HUES48 (cell line): ENCODE measurements around the gene HABP2.

ENCODE experiments used
- H3K27ac ChIP-seq: one replicate; pipeline ENCODE4 v1.7.0; 2013; ENCODE audit warnings: low read depth, low read length, inconsistent platforms
- H3K27me3 ChIP-seq: 2 replicates; pipeline ENCODE4 v1.6.1; 2013; ENCODE audit warnings: mild to moderate bottlenecking, low read length; ENCODE audit not compliant: control insufficient read depth, insufficient read depth
- H3K36me3 ChIP-seq: 2 replicates; pipeline ENCODE4 v1.6.1; 2013; ENCODE audit warnings: low read length; ENCODE audit not compliant: control insufficient read depth, insufficient read depth
- H3K4me1 ChIP-seq: 2 replicates; pipeline ENCODE4 v1.6.1; 2013; ENCODE audit warnings: mild to moderate bottlenecking, low read length; ENCODE audit not compliant: control insufficient read depth, insufficient read depth
- H3K4me3 ChIP-seq: 2 replicates; pipeline ENCODE4 v1.5.1; 2013; ENCODE audit warnings: mild to moderate bottlenecking, low read depth, low read length
- H3K9ac ChIP-seq: 2 replicates; pipeline ENCODE4 v1.6.1; 2013; ENCODE audit warnings: mild to moderate bottlenecking, low read depth, low read length, moderate library complexity
- H3K9me3 ChIP-seq: 2 replicates; pipeline ENCODE4 v1.6.1; 2013; ENCODE audit warnings: low read length; ENCODE audit not compliant: control insufficient read depth, insufficient read depth

HABP2 gene

GRCh38 chr10:113525713-113526112 lies 27.1 kb upstream of the HABP2 start:
- Histone ChIP-seq H3K4me1 (no peaks in the 10 kb centered on the region), H3K9ac (no peak overlapping the region), H3K36me3 (no peaks in the 10 kb centered on the region), H3K27me3 (peaks cover 9% of the 10 kb centered on the region), H3K9me3 (no peaks in the 10 kb centered on the region), H3K27ac (no peak overlapping the region), H3K4me3 (no peak overlapping the region)

DNA sequence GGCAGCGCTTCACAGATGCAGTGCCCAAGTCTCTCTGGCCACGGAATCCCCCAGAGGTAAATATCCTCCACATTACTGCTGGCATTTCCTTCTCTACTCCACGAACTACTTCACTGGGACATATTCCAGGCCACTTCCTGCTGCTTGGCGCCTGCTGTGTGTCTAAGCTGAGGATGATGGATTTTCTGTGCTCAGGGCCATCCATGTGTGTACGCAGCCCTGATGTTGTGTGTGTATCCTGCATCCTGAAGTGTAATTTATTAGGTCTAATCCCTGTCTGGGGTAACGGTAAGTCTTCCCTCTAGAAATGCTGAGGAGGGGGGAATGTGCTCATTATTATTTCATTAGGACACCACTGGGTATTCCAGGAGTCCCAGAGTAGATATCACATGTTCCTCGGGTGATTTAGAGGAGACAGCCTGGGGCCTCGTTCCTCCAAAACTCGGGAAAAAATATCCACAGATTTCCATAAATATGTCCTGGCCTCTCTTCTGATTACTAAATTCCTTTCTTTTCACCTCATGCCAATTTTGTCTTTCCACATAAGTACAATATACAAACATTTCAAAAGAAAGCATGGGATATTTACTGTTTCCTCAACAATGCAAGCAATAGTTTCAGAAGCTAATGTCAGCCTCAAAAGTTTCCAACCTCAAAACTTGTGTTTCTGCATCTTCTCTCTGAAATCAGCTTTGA lies 25.5 kb upstream of the HABP2 start:
- no peaks in the 10 kb centered on the region for H3K4me1 ChIP-seq
- H3K4me3 ChIP-seq, result no peak overlapping the region
- H3K27ac ChIP-seq, result no peak overlapping the region
- peaks cover 9% of the 10 kb centered on the region for H3K27me3 ChIP-seq
- H3K9ac ChIP-seq, result no peak overlapping the region
- H3K36me3 ChIP-seq, result no peaks in the 10 kb centered on the region
- H3K9me3 ChIP-seq, result no peaks in the 10 kb centered on the region

- peaks cover 9% of the 10 kb centered on the region for H3K27me3 ChIP-seq
- no peak overlapping the region for H3K27ac ChIP-seq
- H3K4me3 ChIP-seq, result no peak overlapping the region
- H3K36me3 ChIP-seq, result no peaks in the 10 kb centered on the region
- H3K9ac ChIP-seq, result no peak overlapping the region
- H3K9me3 ChIP-seq, result no peaks in the 10 kb centered on the region
- no peaks in the 10 kb centered on the region for H3K4me1 ChIP-seq
Measured at GRCh38 chr10:113528876-113529275, 24.0 kb upstream of the HABP2 start.

DNA sequence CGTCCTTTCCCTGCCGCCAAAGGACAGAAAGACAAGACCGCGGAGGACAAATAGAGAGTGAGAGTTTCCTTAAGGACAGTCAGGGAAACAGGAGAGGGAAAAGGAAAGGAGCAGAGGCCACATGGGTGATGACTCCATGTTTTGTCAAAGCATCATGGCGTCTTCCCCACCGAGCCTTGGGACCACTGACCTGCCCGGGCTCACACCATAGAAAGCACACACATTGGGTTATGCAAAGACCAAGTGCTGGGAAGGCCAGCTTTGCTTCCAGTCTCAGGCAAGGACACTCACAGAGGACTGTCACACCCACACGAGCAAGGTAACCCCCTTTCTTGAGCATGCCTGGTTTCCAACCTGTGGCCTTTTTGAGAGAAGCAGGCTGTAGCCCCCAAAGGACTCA lies 23.3 kb upstream of the HABP2 start:
- H3K9me3 ChIP-seq, result no peaks in the 10 kb centered on the region
- no peak overlapping the region for H3K9ac ChIP-seq
- no peak overlapping the region for H3K4me3 ChIP-seq
- H3K4me1 ChIP-seq, result no peaks in the 10 kb centered on the region
- H3K27ac ChIP-seq, result no peak overlapping the region
- peaks cover 9% of the 10 kb centered on the region for H3K27me3 ChIP-seq
- no peaks in the 10 kb centered on the region for H3K36me3 ChIP-seq

GRCh38 chr10:113530476-113530875 lies 22.4 kb upstream of the HABP2 start:
- no peak overlapping the region for H3K9ac ChIP-seq
- H3K9me3 ChIP-seq, result no peaks in the 10 kb centered on the region
- no peaks in the 10 kb centered on the region for H3K4me1 ChIP-seq
- H3K27ac ChIP-seq, result no peak overlapping the region
- no peaks in the 10 kb centered on the region for H3K36me3 ChIP-seq
- H3K27me3 ChIP-seq, result peaks cover 3% of the 10 kb centered on the region
- no peak overlapping the region for H3K4me3 ChIP-seq

DNA sequence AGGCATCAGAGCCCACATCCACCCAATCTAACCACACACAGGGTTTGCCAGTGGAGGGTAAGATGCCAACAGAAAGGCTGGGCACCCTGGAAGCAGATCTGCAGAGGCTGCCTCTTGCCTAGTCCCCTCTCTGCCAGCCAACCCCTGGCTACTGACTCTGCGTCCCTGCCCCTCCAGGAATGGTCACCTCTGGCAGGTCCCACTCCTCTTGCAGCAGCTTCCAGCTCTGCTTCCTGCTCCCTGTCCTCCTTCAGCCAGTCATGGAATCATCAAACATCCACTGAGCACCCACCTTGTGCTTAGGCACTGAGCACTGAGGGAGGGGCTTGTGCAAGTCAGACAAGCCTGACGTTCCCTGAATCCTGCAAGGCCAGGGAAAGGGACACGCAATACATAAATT lies 20.1 kb upstream of the HABP2 start:
- Histone ChIP-seq H3K27me3 (peaks cover 3% of the 10 kb centered on the region; the same call in 1 of the 2 replicates), H3K9me3 (no peaks in the 10 kb centered on the region), H3K4me3 (no peak overlapping the region), H3K4me1 (no peaks in the 10 kb centered on the region), H3K36me3 (no peaks in the 10 kb centered on the region), H3K27ac (no peak overlapping the region), H3K9ac (no peak overlapping the region)

- H3K4me3 ChIP-seq, result no peak overlapping the region
- no peak overlapping the region for H3K9ac ChIP-seq
- H3K36me3 ChIP-seq, result no peaks in the 10 kb centered on the region
- H3K27ac ChIP-seq, result no peak overlapping the region
- H3K27me3 ChIP-seq, result peaks cover 3% of the 10 kb centered on the region; the same call in 1 of the 2 replicates
- no peaks in the 10 kb centered on the region for H3K4me1 ChIP-seq
- no peaks in the 10 kb centered on the region for H3K9me3 ChIP-seq
Measured at GRCh38 chr10:113533801-113534200, 19.1 kb upstream of the HABP2 start.

- H3K4me3 ChIP-seq, result no peak overlapping the region
- H3K27ac ChIP-seq, result no peak overlapping the region
- no peaks in the 10 kb centered on the region for H3K36me3 ChIP-seq
- no peaks in the 10 kb centered on the region for H3K4me1 ChIP-seq
- H3K27me3 ChIP-seq, result peaks cover 3% of the 10 kb centered on the region; the same call in 1 of the 2 replicates
- H3K9me3 ChIP-seq, result no peaks in the 10 kb centered on the region
- no peak overlapping the region for H3K9ac ChIP-seq
Measured at GRCh38 chr10:113534423-113534822, 18.4 kb upstream of the HABP2 start.

DNA sequence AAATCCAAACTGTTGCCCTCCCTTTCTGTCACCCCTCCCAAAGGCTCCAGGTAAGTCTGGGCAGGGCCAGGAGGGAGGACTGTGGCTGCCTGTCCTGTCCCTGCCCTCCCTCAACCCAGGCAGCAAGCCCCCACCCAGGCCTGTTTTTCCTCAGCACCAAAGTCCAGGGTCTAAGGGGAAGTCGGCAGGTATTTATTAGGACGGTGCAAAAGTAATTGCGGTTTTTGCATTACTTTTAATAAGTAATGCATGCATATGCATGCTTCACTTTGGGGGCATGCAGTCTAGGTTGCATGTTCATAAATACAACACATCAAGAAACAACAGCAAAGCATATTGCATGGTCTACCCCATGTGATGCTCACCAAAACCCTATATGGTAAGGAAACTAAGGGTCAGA lies 15.2 kb upstream of the HABP2 start:
- no peaks in the 10 kb centered on the region for H3K36me3 ChIP-seq
- H3K4me1 ChIP-seq, result no peaks in the 10 kb centered on the region
- H3K4me3 ChIP-seq, result no peak overlapping the region
- no peak overlapping the region for H3K9ac ChIP-seq
- H3K27ac ChIP-seq, result no peak overlapping the region
- H3K9me3 ChIP-seq, result no peaks in the 10 kb centered on the region
- H3K27me3 ChIP-seq, result peaks cover 7% of the 10 kb centered on the region; the same call in 1 of the 2 replicates

DNA sequence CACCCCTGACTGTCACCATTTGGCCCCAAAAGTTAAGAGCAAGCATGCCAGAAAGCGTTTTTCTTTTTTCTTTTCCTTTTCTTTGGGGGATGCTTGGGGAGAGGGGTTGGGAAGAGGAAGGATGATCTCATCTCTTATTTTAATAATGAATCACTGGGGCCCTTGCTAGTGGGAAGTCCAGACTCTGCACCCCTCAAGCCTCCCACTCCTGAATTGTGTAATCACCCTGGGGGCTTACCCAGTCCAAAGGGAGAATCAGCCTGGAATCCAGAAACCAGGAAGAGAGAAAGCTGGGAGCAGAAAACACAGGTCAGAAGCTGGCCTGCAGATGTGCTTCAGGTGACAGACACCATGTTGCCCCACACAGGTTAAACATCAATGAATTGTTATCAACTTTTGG lies 14.7 kb upstream of the HABP2 start:
- Histone ChIP-seq H3K27me3 (peaks cover 7% of the 10 kb centered on the region; the same call in 1 of the 2 replicates), H3K9ac (no peak overlapping the region), H3K27ac (no peak overlapping the region), H3K4me1 (no peaks in the 10 kb centered on the region), H3K4me3 (no peak overlapping the region), H3K36me3 (no peaks in the 10 kb centered on the region), H3K9me3 (no peaks in the 10 kb centered on the region)

DNA sequence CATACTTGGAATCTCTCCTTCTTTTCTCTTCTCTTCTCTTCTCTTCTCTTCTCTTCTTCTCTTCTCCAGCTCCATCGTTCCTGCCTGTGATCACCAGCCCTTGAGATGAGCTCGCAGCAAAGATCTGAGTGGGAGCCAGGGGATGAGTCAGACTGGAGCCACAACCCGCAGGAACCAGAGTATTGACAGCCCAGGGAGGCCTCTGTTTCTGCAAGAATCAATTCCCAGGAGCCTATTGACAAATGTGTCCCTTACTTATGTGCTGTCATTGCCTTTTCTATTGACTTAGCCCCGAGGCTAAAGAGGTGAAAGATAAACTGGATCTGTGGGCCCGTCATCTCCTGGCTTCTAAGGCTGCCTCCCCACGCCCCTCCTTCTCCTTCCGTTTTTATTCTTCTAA lies 13.1 kb upstream of the HABP2 start:
- no peak overlapping the region for H3K27ac ChIP-seq

More for the DNA sequence above, 13.1 kb upstream of the HABP2 start:
- peaks cover 11% of the 10 kb centered on the region for H3K27me3 ChIP-seq
- H3K36me3 ChIP-seq, result no peaks in the 10 kb centered on the region
- H3K9ac ChIP-seq, result no peak overlapping the region
- H3K4me1 ChIP-seq, result no peaks in the 10 kb centered on the region
- no peaks in the 10 kb centered on the region for H3K9me3 ChIP-seq
- no peak overlapping the region for H3K4me3 ChIP-seq
